Left lung (tissue), 10 donors: ENCODE measurements around the gene AURKB. TPM values are rescaled to one million over a fixed set of nuclear protein-coding genes. Genes with fewer than 3 reads are reported as not detected.

Source experiments
- ATAC-seq: fragments of 200-7000 bp; cut with Tn5 transposase; one replicate; pipeline ENCODE4 v1.9.1; 2020; ENCODE audit warnings: moderate library complexity
- DNase-seq, 4 donors: peaks; one replicate each; pipeline ENCODE4 v3.0.0-alpha.2; 2013 to 2020
- H3K27ac ChIP-seq, 2 donors: fragments of 200-600 bp; sonication (generic) in 1 of 2; one replicate each; pipeline versions ENCODE4 v1.5.0 to v1.8.0; 2020 to 2021
- H3K27me3 ChIP-seq, 2 donors: fragments of 200-600 bp; sonication (generic) in 1 of 2; one replicate each; pipeline versions ENCODE4 v1.5.0 to v1.8.0; 2020 to 2021
- H3K36me3 ChIP-seq, 2 donors: fragments of 200-600 bp; sonication (generic) in 1 of 2; one replicate each; pipeline versions ENCODE4 v1.5.0 to v1.8.0; 2020 to 2021
- H3K4me1 ChIP-seq, 2 donors: fragments of 200-600 bp; one replicate each; pipeline ENCODE4 v1.8.0; 2021
- H3K4me3 ChIP-seq, 2 donors: fragments of 200-600 bp; sonication (generic) in 1 of 2; one replicate each; pipeline versions ENCODE4 v1.5.0 to v1.8.0; 2020 to 2021; ENCODE audit warnings: mild to moderate bottlenecking in 1 of 2
- H3K9me3 ChIP-seq, 2 donors: fragments of 200-600 bp; sonication (generic) in 1 of 2; one replicate each; pipeline versions ENCODE4 v1.5.0 to v1.8.0; 2020 to 2021
- CTCF ChIP-seq, 2 donors: fragments of 200-600 bp; sonication (generic) in 1 of 2; IDR thresholded peaks; one replicate each; pipeline versions ENCODE4 v1.5.0 to v1.8.0; 2021; ENCODE audit warnings: antibody characterized with exemption in 2 of 2
- intact Hi-C, 2 donors: fragments of 100-400 bp; cut with DNase I; formaldehyde crosslinking; loops; one replicate each; pipeline versions ENCODE4 v1.11.2 to v1.14.2; 2022
- polyA plus RNA-seq, 6 donors: library from polyadenylated mRNA; unstranded; fragments of 120-200 nt; gene quantifications; one replicate each; pipeline ENCODE4 v1.2.1, GENCODE V29; 2013; ENCODE audit not compliant: insufficient read length in 6 of 6
- total RNA-seq, 2 donors: library from RNA; stranded (reverse); fragmentation: NEBNext Ultra II Directional; extraction: Animal tissue kit (Norgen Biotek cat#: 25700); gene quantifications; one replicate each; pipeline ENCODE4 v1.2.1, GENCODE V29; 2021
- donor health status: DM: no; HTN: yes; CAD: no.
- donor health status: DM: no; HTN: no; CAD: no.

The AURKB gene
- total and polyA plus RNA-seq, 8 donors: 2.7 to 58.0 (median 31.8) TPM

GRCh38 chr17:8187517-8188262, 22.7 kb downstream of the AURKB start:
- H3K27ac ChIP-seq: peak overlapping the region; percentile 97
- H3K4me1 ChIP-seq: peaks cover 14 to 63% of the 10 kb centered on the region in 2 donors
- peak overlapping the region; percentile 70 to 83 for H3K4me3 ChIP-seq
- DNase-seq (peak in 3 of 4 donors; percentile 86 to 96 (median 95)), ATAC-seq (peak; percentile 41)
- TF ChIP-seq CTCF (IDR thresholded peaks at IDR 0.05): no peak
- no peaks in the 10 kb centered on the region for H3K36me3 ChIP-seq
- H3K27me3 ChIP-seq: no peaks in the 10 kb centered on the region
- intact Hi-C loops: loop anchor here (5.0 to 10.0 kb wide), 2 partner anchors 35 to 63 kb away; partner anchors contain the start of gene HES7 (in 1 of the 2)
- H3K9me3 ChIP-seq: no peaks in the 10 kb centered on the region

GRCh38 chr17:8186787-8187516, 23.4 kb downstream of the AURKB start:
- H3K4me3 ChIP-seq: peak overlapping the region; percentile 62 to 70
- no peak for TF ChIP-seq CTCF (IDR thresholded peaks at IDR 0.05)
- H3K36me3 ChIP-seq: no peaks in the 10 kb centered on the region
- peak overlapping the region; percentile 97 for H3K27ac ChIP-seq
- intact Hi-C loops: loop anchor here (5.0 to 10.0 kb wide), 2 partner anchors 35 to 62 kb away; partner anchors contain the start of gene HES7 (in 1 of the 2)
- ATAC-seq (peak; percentile 74), DNase-seq (peak; percentile 90 to 96 (median 94))
- H3K9me3 ChIP-seq: no peaks in the 10 kb centered on the region
- H3K27me3 ChIP-seq: no peaks in the 10 kb centered on the region
- H3K4me1 ChIP-seq: peaks cover 14 to 56% of the 10 kb centered on the region in 2 donors

GRCh38 chr17:8186446-8186786, 24.0 kb downstream of the AURKB start:
- intact Hi-C loops: loop anchor here (5.0 to 10.0 kb wide), 2 partner anchors 36 to 62 kb away; partner anchors contain the start of gene HES7 (in 1 of the 2)
- Histone ChIP-seq H3K4me1 (peaks cover 14 to 51% of the 10 kb centered on the region in 2 donors), H3K36me3 (no peaks in the 10 kb centered on the region), H3K27me3 (no peaks in the 10 kb centered on the region), H3K27ac (peak overlapping the region; percentile 97), H3K4me3 (peak overlapping the region; percentile 62 to 70), H3K9me3 (no peaks in the 10 kb centered on the region)
- DNase-seq (no peak), ATAC-seq (no peak)
- TF ChIP-seq CTCF (IDR thresholded peaks at IDR 0.05): peak in 1 of 2 donors; percentile 15

GRCh38 chr17:8185582-8186445, 24.6 kb downstream of the AURKB start:
- Histone ChIP-seq H3K27ac (peak overlapping the region; percentile 97), H3K4me3 (peak overlapping the region; percentile 62 to 70), H3K27me3 (no peaks in the 10 kb centered on the region), H3K36me3 (no peaks in the 10 kb centered on the region), H3K9me3 (no peaks in the 10 kb centered on the region), H3K4me1 (peaks cover 14 to 45% of the 10 kb centered on the region in 2 donors)
- ATAC-seq: peak; percentile 34
- intact Hi-C loops: loop anchor here (5.0 to 10.0 kb wide), 2 partner anchors 36 to 61 kb away; partner anchors contain the start of gene HES7 (in 1 of the 2)
- peak; percentile 84 to 91 (median 90) for DNase-seq
- TF ChIP-seq CTCF (IDR thresholded peaks at IDR 0.05): no peak
